Posterior cingulate gyrus (tissue), 11 donors: Measurements from ENCODE around the gene OSBPL3.

Experiments
- DNase-seq, 10 donors: peaks; one replicate each; pipeline versions ENCODE4 v3.0.0 to v3.0.0-alpha.2; 2020 to 2021; ENCODE audit warnings: mixed read lengths in 3 of 10
- intact Hi-C: fragments of 100-400 bp; cut with DNase I; formaldehyde crosslinking; loops from one replicate; pipeline ENCODE4 v1.15.1; 2023

The OSBPL3 gene

GRCh38 chr7:24778543-24779282, 201.3 kb downstream of the OSBPL3 start:
- DNase-seq = peak in 2 of 10 donors; percentile 16 to 31
- intact Hi-C loops = no loop called here

GRCh38 chr7:24777806-24778205, 202.2 kb downstream of the OSBPL3 start:
- intact Hi-C loops = no loop called here
- DNase-seq = no peak

GRCh38 chr7:24773646-24774045, 206.3 kb downstream of the OSBPL3 start:
- no peak for DNase-seq
- intact Hi-C loops = no loop called here

- intact Hi-C loops = no loop called here
- no peak for DNase-seq
Measured at GRCh38 chr7:24769851-24770250, 210.1 kb downstream of the OSBPL3 start.

GRCh38 chr7:24769014-24769830, 210.8 kb downstream of the OSBPL3 start:
- intact Hi-C loops = no loop called here
- DNase-seq = no peak

- intact Hi-C loops = no loop called here
- no peak for DNase-seq
Measured at GRCh38 chr7:24767878-24768569, 212.0 kb downstream of the OSBPL3 start.

GRCh38 chr7:24764972-24765744, 214.8 kb downstream of the OSBPL3 start:
- DNase-seq = peak in 1 of 10 donors; percentile 6
- intact Hi-C loops = no loop called here

GRCh38 chr7:24764011-24764410, 216.0 kb downstream of the OSBPL3 start:
- intact Hi-C loops = no loop called here
- DNase-seq = no peak

GRCh38 chr7:24763303-24763901, 216.6 kb downstream of the OSBPL3 start:
- no peak for DNase-seq
- intact Hi-C loops = no loop called here

GRCh38 chr7:24762771-24763170, 217.2 kb downstream of the OSBPL3 start:
- intact Hi-C loops = no loop called here
- no peak for DNase-seq

- intact Hi-C loops = no loop called here
- DNase-seq = no peak
Measured at GRCh38 chr7:24760968-24761367, 219.0 kb downstream of the OSBPL3 start.

GRCh38 chr7:24757353-24758275, 222.4 kb downstream of the OSBPL3 start, which contains the start of gene GSDME:
Gene GSDME, minus strand, starts transcription at chr7:24757464. Its CDS starts 7,690 bp downstream, at chr7:24749774.
- intact Hi-C loops = loop anchor here (2.0 kb wide), 1 partner anchor 223 kb away; the partner anchor contains the start of gene OSBPL3
- peak; percentile 26 to 90 (median 61) for DNase-seq

GRCh38 chr7:24756545-24757352, 223.2 kb downstream of the OSBPL3 start:
- DNase-seq = peak in 9 of 10 donors; percentile 22 to 94 (median 67)

GRCh38 chr7:24755541-24756407, 224.2 kb downstream of the OSBPL3 start:
- no peak for DNase-seq
- intact Hi-C loops = loop anchor here (2.0 kb wide), 1 partner anchor 225 kb away; the partner anchor contains the start of gene OSBPL3

More at GRCh38 chr7:24756545-24757352, 223.2 kb downstream of the OSBPL3 start:
- intact Hi-C loops = loop anchor here (2.0 kb wide), 1 partner anchor 224 kb away; the partner anchor contains the start of gene OSBPL3

- DNase-seq = no peak
- intact Hi-C loops = no loop called here
Measured at GRCh38 chr7:24754906-24755506, 225.0 kb downstream of the OSBPL3 start.

- intact Hi-C loops = no loop called here
- no peak for DNase-seq
Measured at GRCh38 chr7:24752073-24752800, 227.7 kb downstream of the OSBPL3 start.
